K562 (cell line): ENCODE results near the gene ANTKMT. TPM values are rescaled to one million over a fixed set of nuclear protein-coding genes. Genes with fewer than 3 reads are reported as not detected.
A peak's percentile ranks its signal among the peaks of the same experiment; 100 is the strongest.

ENCODE experiments used
- CTBP1 ChIP-seq: fragments of 450-650 bp; IDR thresholded peaks from 2 replicates; pipeline ENCODE4 v1.6.1; 2016; ENCODE audit warnings: borderline replicate concordance
- FOS ChIP-seq: IDR thresholded peaks from 3 replicates; pipeline ENCODE4 v1.6.1; 2011; ENCODE audit not compliant: insufficient read length; ENCODE audit errors: extremely low read depth
- HDAC1 ChIP-seq, 2 experiments: fragments of 450-650 bp; IDR thresholded peaks; 2 replicates each; pipeline ENCODE4 v1.6.1; 2016 to 2017; ENCODE audit warnings: inconsistent platforms in 1 of 2, mild to moderate bottlenecking in 1 of 2, moderate library complexity in 1 of 2
- L3MBTL2 ChIP-seq: fragments of 450-650 bp; IDR thresholded peaks from 2 replicates; pipeline ENCODE4 v1.6.1; 2016; ENCODE audit warnings: mild to moderate bottlenecking, moderate library complexity
- NFIC ChIP-seq: fragments of 450-650 bp; IDR thresholded peaks from 2 replicates; pipeline ENCODE4 v1.6.1; 2017; ENCODE audit warnings: mild to moderate bottlenecking, inconsistent platforms
- STAT5A ChIP-seq: IDR thresholded peaks from 2 replicates; pipeline ENCODE4 v1.6.1; 2012; ENCODE audit warnings: low read length, inconsistent platforms, borderline replicate concordance
- TCF7L2 ChIP-seq: fragments of 150-350 bp; IDR thresholded peaks from 2 replicates; pipeline ENCODE4 v1.6.1; 2016; ENCODE audit warnings: low read depth, mild to moderate bottlenecking, low read length, moderate library complexity
- polyA plus RNA-seq, 8 experiments: library from polyadenylated mRNA; depleted of rRNA in 4 of 8; stranded (reverse) in 5 of 8; unstranded in 3 of 8; fragments of >200 nt; fragmentation: Nextera tagmentation in 2 of 8; fragmentation: Illumina TruSeq in 1 of 8; extraction: Ambion mirVana in 2 of 8; extraction: Trizol in 1 of 8; gene quantifications; 2 replicates each; pipeline versions ENCODE4 v1.2.1 to v1.2.3, GENCODE V29; 2011 to 2014; ENCODE audit warnings: inconsistent platforms in 1 of 8, missing spikeins in 1 of 8
- total RNA-seq, 7 experiments: library from RNA; depleted of rRNA in 6 of 7; stranded (reverse); fragments of >200 nt in 6 of 7; fragmentation: Illumina TruSeq in 2 of 7; extraction: Trizol in 2 of 7; gene quantifications; 2 replicates each; pipeline versions ENCODE4 v1.2.1 to v1.2.3, GENCODE V29; 2011 to 2021; ENCODE audit warnings: low replicate concordance in 1 of 7
- TF ChIP-seq, protein P1 (sequence below): sonication (generic); formaldehyde crosslinking; IDR thresholded peaks from 2 replicates; pipeline ENCODE4 v1.8.0; 2022; ENCODE audit warnings: missing genetic modification reagents, mild to moderate bottlenecking, moderate library complexity, borderline replicate concordance
- TF ChIP-seq, protein P2 (sequence below), 3 experiments: fragments of 200-800 bp in 1 of 3; fragments of 250-450 bp in 1 of 3; fragments of 450-650 bp in 1 of 3; sonication (Bioruptor Pico) in 1 of 3; sonication (Bioruptor generic) in 1 of 3; formaldehyde crosslinking in 1 of 3; IDR thresholded peaks; 2 replicates each; pipeline versions ENCODE4 v1.6.1 to v1.8.0; 2016 to 2022; ENCODE audit warnings: mild to moderate bottlenecking in 2 of 3, missing genetic modification characterization in 2 of 3, missing compliant biosample characterization in 1 of 3, moderate library complexity in 1 of 3
- TF ChIP-seq, protein P3 (sequence below): fragments of 450-650 bp; IDR thresholded peaks from 2 replicates; pipeline ENCODE4 v1.6.1; 2016; ENCODE audit warnings: mild to moderate bottlenecking, moderate library complexity

The ANTKMT gene
- total and polyA plus RNA-seq, 9 of the 15 experiments (the other 6 are each of a cell fraction or from before 2014, with no cell fraction given) = 0.58 to 217 (median 19.1) TPM

DNA sequence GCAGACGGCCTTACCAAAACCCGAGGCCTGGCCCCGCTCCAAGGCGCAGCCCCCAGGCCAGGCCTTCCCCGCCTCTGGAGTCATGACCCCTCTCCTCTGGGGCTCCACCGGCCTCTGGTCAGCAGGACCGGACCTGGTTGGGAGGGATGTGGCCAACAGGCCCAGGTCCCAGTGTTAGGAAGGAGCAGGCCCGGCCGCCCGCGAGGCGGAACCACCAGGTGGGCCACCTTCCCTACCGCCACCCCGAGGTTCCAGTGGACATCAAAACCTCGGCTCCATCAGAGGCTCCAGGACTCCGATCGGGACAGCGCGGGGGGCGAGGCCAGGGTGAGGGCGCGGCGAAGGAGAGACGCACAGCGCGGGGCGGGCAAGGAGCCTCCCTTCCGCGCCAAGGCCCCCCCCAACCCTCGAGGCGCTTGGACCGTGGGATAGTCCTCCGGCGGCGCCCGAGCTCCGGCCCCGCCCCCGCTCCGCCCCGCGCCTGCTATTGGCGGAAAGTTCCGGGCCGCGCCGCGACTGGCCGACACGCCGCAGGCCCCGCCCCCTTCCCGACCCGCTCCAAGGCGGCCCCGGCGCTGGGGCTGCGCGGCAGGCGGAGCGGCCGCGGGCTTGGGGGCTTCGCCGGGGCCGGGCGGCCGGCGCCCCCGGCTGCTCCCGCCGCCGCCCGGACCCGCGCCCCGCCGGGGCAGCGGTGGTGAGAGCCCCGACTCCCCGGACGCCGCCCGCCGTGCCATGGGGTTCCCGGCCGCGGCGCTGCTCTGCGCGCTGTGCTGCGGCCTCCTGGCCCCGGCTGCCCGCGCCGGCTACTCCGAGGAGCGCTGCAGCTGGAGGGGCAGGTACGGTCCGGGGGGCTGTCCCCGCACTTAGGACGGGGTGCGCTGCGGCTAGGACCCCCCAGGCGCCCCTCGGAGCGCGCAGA is 6.1 kb upstream of the ANTKMT start, which contains the start of gene METRN (continued):
- TF ChIP-seq, protein P1, sequence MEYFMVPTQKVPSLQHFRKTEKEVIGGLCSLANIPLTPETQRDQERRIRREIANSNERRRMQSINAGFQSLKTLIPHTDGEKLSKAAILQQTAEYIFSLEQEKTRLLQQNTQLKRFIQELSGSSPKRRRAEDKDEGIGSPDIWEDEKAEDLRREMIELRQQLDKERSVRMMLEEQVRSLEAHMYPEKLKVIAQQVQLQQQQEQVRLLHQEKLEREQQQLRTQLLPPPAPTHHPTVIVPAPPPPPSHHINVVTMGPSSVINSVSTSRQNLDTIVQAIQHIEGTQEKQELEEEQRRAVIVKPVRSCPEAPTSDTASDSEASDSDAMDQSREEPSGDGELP (CRISPR knock-in tag) = peak; percentile 17; the same call in 1 of the 2 replicates
- TF ChIP-seq L3MBTL2 = peak; percentile 73
- peak in 1 of 2 experiments; percentile 32; a peak in 1 of 4 replicates for TF ChIP-seq HDAC1 (IDR thresholded peaks at IDR 0.05)
- no peak for TF ChIP-seq STAT5A
- no peak for TF ChIP-seq TCF7L2
- TF ChIP-seq, protein P2, sequence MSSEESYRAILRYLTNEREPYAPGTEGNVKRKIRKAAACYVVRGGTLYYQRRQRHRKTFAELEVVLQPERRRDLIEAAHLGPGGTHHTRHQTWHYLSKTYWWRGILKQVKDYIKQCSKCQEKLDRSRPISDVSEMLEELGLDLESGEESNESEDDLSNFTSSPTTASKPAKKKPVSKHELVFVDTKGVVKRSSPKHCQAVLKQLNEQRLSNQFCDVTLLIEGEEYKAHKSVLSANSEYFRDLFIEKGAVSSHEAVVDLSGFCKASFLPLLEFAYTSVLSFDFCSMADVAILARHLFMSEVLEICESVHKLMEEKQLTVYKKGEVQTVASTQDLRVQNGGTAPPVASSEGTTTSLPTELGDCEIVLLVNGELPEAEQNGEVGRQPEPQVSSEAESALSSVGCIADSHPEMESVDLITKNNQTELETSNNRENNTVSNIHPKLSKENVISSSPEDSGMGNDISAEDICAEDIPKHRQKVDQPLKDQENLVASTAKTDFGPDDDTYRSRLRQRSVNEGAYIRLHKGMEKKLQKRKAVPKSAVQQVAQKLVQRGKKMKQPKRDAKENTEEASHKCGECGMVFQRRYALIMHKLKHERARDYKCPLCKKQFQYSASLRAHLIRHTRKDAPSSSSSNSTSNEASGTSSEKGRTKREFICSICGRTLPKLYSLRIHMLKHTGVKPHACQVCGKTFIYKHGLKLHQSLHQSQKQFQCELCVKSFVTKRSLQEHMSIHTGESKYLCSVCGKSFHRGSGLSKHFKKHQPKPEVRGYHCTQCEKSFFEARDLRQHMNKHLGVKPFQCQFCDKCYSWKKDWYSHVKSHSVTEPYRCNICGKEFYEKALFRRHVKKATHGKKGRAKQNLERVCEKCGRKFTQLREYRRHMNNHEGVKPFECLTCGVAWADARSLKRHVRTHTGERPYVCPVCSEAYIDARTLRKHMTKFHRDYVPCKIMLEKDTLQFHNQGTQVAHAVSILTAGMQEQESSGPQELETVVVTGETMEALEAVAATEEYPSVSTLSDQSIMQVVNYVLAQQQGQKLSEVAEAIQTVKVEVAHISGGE (CRISPR knock-in tag; IDR thresholded peaks at IDR 0.05) = 0 out of 6 replicates have a peak, but pooled peaks of 1 of the 3 experiments have one; percentile 3
- TF ChIP-seq, protein P3, sequence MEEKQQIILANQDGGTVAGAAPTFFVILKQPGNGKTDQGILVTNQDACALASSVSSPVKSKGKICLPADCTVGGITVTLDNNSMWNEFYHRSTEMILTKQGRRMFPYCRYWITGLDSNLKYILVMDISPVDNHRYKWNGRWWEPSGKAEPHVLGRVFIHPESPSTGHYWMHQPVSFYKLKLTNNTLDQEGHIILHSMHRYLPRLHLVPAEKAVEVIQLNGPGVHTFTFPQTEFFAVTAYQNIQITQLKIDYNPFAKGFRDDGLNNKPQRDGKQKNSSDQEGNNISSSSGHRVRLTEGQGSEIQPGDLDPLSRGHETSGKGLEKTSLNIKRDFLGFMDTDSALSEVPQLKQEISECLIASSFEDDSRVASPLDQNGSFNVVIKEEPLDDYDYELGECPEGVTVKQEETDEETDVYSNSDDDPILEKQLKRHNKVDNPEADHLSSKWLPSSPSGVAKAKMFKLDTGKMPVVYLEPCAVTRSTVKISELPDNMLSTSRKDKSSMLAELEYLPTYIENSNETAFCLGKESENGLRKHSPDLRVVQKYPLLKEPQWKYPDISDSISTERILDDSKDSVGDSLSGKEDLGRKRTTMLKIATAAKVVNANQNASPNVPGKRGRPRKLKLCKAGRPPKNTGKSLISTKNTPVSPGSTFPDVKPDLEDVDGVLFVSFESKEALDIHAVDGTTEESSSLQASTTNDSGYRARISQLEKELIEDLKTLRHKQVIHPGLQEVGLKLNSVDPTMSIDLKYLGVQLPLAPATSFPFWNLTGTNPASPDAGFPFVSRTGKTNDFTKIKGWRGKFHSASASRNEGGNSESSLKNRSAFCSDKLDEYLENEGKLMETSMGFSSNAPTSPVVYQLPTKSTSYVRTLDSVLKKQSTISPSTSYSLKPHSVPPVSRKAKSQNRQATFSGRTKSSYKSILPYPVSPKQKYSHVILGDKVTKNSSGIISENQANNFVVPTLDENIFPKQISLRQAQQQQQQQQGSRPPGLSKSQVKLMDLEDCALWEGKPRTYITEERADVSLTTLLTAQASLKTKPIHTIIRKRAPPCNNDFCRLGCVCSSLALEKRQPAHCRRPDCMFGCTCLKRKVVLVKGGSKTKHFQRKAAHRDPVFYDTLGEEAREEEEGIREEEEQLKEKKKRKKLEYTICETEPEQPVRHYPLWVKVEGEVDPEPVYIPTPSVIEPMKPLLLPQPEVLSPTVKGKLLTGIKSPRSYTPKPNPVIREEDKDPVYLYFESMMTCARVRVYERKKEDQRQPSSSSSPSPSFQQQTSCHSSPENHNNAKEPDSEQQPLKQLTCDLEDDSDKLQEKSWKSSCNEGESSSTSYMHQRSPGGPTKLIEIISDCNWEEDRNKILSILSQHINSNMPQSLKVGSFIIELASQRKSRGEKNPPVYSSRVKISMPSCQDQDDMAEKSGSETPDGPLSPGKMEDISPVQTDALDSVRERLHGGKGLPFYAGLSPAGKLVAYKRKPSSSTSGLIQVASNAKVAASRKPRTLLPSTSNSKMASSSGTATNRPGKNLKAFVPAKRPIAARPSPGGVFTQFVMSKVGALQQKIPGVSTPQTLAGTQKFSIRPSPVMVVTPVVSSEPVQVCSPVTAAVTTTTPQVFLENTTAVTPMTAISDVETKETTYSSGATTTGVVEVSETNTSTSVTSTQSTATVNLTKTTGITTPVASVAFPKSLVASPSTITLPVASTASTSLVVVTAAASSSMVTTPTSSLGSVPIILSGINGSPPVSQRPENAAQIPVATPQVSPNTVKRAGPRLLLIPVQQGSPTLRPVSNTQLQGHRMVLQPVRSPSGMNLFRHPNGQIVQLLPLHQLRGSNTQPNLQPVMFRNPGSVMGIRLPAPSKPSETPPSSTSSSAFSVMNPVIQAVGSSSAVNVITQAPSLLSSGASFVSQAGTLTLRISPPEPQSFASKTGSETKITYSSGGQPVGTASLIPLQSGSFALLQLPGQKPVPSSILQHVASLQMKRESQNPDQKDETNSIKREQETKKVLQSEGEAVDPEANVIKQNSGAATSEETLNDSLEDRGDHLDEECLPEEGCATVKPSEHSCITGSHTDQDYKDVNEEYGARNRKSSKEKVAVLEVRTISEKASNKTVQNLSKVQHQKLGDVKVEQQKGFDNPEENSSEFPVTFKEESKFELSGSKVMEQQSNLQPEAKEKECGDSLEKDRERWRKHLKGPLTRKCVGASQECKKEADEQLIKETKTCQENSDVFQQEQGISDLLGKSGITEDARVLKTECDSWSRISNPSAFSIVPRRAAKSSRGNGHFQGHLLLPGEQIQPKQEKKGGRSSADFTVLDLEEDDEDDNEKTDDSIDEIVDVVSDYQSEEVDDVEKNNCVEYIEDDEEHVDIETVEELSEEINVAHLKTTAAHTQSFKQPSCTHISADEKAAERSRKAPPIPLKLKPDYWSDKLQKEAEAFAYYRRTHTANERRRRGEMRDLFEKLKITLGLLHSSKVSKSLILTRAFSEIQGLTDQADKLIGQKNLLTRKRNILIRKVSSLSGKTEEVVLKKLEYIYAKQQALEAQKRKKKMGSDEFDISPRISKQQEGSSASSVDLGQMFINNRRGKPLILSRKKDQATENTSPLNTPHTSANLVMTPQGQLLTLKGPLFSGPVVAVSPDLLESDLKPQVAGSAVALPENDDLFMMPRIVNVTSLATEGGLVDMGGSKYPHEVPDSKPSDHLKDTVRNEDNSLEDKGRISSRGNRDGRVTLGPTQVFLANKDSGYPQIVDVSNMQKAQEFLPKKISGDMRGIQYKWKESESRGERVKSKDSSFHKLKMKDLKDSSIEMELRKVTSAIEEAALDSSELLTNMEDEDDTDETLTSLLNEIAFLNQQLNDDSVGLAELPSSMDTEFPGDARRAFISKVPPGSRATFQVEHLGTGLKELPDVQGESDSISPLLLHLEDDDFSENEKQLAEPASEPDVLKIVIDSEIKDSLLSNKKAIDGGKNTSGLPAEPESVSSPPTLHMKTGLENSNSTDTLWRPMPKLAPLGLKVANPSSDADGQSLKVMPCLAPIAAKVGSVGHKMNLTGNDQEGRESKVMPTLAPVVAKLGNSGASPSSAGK = 0 out of 2 replicates have a peak, but pooled peaks have one; percentile 20
- peak; percentile 64 for TF ChIP-seq FOS
- TF ChIP-seq NFIC = peak; percentile 55; the same call in 1 of the 2 replicates
- peak; percentile 37 for TF ChIP-seq CTBP1
